Stimulated activated CD4-positive, alpha-beta T cell treated with anti-CD3 and anti-CD28 coated beads, Interleukin-1b, Interleukin-23, amount 100 ng/mL, for 4 hours (primary cell): ENCODE data around the gene CEL.
"Not testable (repeated sequence)": the region's sequence is repeated elsewhere in the genome, so short reads cannot be mapped to it uniquely, and the experiment has no call there.

ENCODE experiments used
- DNase-seq, 2 donors: peaks; one replicate each; pipeline ENCODE4 v3.0.0-alpha.2; 2020; ENCODE audit warnings: low read depth in 2 of 2

CEL gene

GRCh38 chr9:133046900-133047295 lies 14.9 kb upstream of the CEL start:
- no peak for DNase-seq

GRCh38 chr9:133048595-133048994 lies 13.2 kb upstream of the CEL start:
- DNase-seq: no peak

GRCh38 chr9:133049043-133049442 lies 12.7 kb upstream of the CEL start:
- DNase-seq: no peak

- DNase-seq: no peak
Measured at GRCh38 chr9:133050142-133050541, 11.6 kb upstream of the CEL start.

GRCh38 chr9:133050781-133051180 lies 11.0 kb upstream of the CEL start:
- DNase-seq: no peak

GRCh38 chr9:133051281-133051900 lies 10.4 kb upstream of the CEL start:
- no peak for DNase-seq

- DNase-seq: no peak
Measured at GRCh38 chr9:133051966-133052539, 9.7 kb upstream of the CEL start.

GRCh38 chr9:133054194-133054890 lies 7.4 kb upstream of the CEL start:
- no peak for DNase-seq

GRCh38 chr9:133054966-133055365 lies 6.8 kb upstream of the CEL start:
- no peak for DNase-seq

- no peak for DNase-seq
Measured at GRCh38 chr9:133055788-133056420, 5.9 kb upstream of the CEL start.

GRCh38 chr9:133056533-133056932 lies 5.2 kb upstream of the CEL start:
- DNase-seq: no peak

GRCh38 chr9:133057006-133057405 lies 4.8 kb upstream of the CEL start:
- no peak for DNase-seq

- DNase-seq: no peak
Measured at GRCh38 chr9:133057553-133057952, 4.2 kb upstream of the CEL start.

- DNase-seq: no peak
Measured at GRCh38 chr9:133058071-133058470, 3.7 kb upstream of the CEL start.

- DNase-seq: no peak
Measured at GRCh38 chr9:133058550-133059320, 3.0 kb upstream of the CEL start.

GRCh38 chr9:133059623-133060022 lies 2.2 kb upstream of the CEL start:
- DNase-seq: no peak

- no peak for DNase-seq
Measured at GRCh38 chr9:133060417-133060841, 1.4 kb upstream of the CEL start.

- not testable (repeated sequence) for DNase-seq
Measured at GRCh38 chr9:133061019-133061763, 590 bp upstream of the CEL start.

- not testable (repeated sequence) for DNase-seq
Measured at GRCh38 chr9:133062569-133062968, 788 bp downstream of the CEL start.

GRCh38 chr9:133063159-133063499 lies 1.3 kb downstream of the CEL start:
- DNase-seq: no peak

- no peak for DNase-seq
Measured at GRCh38 chr9:133063500-133064231, 1.9 kb downstream of the CEL start.
